Large intestine (tissue), 3 donors: ENCODE data around the gene RABEPK. TPM values are rescaled to one million over a fixed set of nuclear protein-coding genes. Genes with fewer than 3 reads are reported as not detected.
"Not testable (repeated sequence)": the region's sequence is repeated elsewhere in the genome, so short reads cannot be mapped to it uniquely, and the experiment has no call there.

Experiments used
- DNase-seq, 2 donors: peaks; one replicate each; pipeline versions ENCODE4 v3.0.0 to v3.0.0-alpha.2; 2013
- H3K27ac ChIP-seq: one replicate; pipeline ENCODE4 v1.5.1; 2013; ENCODE audit warnings: low read length
- H3K27me3 ChIP-seq: 2 replicates; pipeline ENCODE4 v1.6.1; 2013; ENCODE audit warnings: low read length; ENCODE audit not compliant: control insufficient read depth, insufficient read depth
- H3K36me3 ChIP-seq: 2 replicates; pipeline ENCODE4 v1.6.1; 2013; ENCODE audit warnings: low read length; ENCODE audit not compliant: control insufficient read depth, insufficient read depth
- H3K4me1 ChIP-seq: one replicate; pipeline ENCODE4 v1.6.1; 2013; ENCODE audit warnings: low read length; ENCODE audit not compliant: control insufficient read depth, insufficient read depth
- H3K4me3 ChIP-seq: one replicate; pipeline ENCODE4 v1.5.1; 2013; ENCODE audit warnings: low read length
- H3K9me3 ChIP-seq: one replicate; pipeline ENCODE4 v1.6.1; 2013; ENCODE audit warnings: mild to moderate bottlenecking, low read depth, low read length, moderate library complexity; ENCODE audit not compliant: control insufficient read depth
- WGBS: methylation state at CpG from one replicate; pipeline ENCODE4 v1.1.5; 2013; ENCODE audit warnings: low lambda C conversion rate; ENCODE audit not compliant: insufficient coverage; 5-methylcytosine and 5-hydroxymethylcytosine counted together
- polyA plus RNA-seq: library from polyadenylated mRNA; unstranded; fragments of 120-200 nt; gene quantifications from one replicate; pipeline ENCODE4 v1.2.1, GENCODE V29; 2013

The RABEPK gene
- polyA plus RNA-seq, 1 donor = 21.1 TPM

GRCh38 chr9:125243792-125244260 is 43.5 kb downstream of the RABEPK start:
- peaks cover 5% of the 10 kb centered on the region for H3K4me1 ChIP-seq
- no peak for DNase-seq
- no peak overlapping the region for H3K4me3 ChIP-seq
- peaks cover 7% of the 10 kb centered on the region for H3K36me3 ChIP-seq
- WGBS = 70% methylated on average over 2 of the region's 15 CpGs
- H3K9me3 ChIP-seq = no peaks in the 10 kb centered on the region
- H3K27me3 ChIP-seq = no peaks in the 10 kb centered on the region
- no peak overlapping the region for H3K27ac ChIP-seq

- H3K4me3 ChIP-seq = no peak overlapping the region
- DNase-seq = no peak
- no peaks in the 10 kb centered on the region for H3K27me3 ChIP-seq
- no peaks in the 10 kb centered on the region for H3K4me1 ChIP-seq
- H3K36me3 ChIP-seq = no peaks in the 10 kb centered on the region
- no peaks in the 10 kb centered on the region for H3K9me3 ChIP-seq
- no CpG with 5 or more reads among the region's 6 CpGs for WGBS
- no peak overlapping the region for H3K27ac ChIP-seq
Measured at GRCh38 chr9:125246261-125246667, 45.9 kb downstream of the RABEPK start.

GRCh38 chr9:125254231-125254630 is 53.9 kb downstream of the RABEPK start:
- no peaks in the 10 kb centered on the region for H3K27me3 ChIP-seq
- DNase-seq = no peak
- H3K4me1 ChIP-seq = no peaks in the 10 kb centered on the region
- no peak overlapping the region for H3K4me3 ChIP-seq
- H3K36me3 ChIP-seq = no peaks in the 10 kb centered on the region
- H3K9me3 ChIP-seq = no peaks in the 10 kb centered on the region
- H3K27ac ChIP-seq = no peak overlapping the region

GRCh38 chr9:125255781-125256391 is 55.5 kb downstream of the RABEPK start:
- DNase-seq = no peak
- H3K9me3 ChIP-seq = no peaks in the 10 kb centered on the region
- H3K36me3 ChIP-seq = no peaks in the 10 kb centered on the region
- H3K27ac ChIP-seq = no peak overlapping the region
- no peak overlapping the region for H3K4me3 ChIP-seq
- H3K27me3 ChIP-seq = no peaks in the 10 kb centered on the region
- no CpG with 5 or more reads among the region's 2 CpGs for WGBS
- no peaks in the 10 kb centered on the region for H3K4me1 ChIP-seq

GRCh38 chr9:125258160-125258785 is 57.9 kb downstream of the RABEPK start:
- DNase-seq = no peak
- Histone ChIP-seq H3K4me3 (no peak overlapping the region), H3K9me3 (peaks cover 4% of the 10 kb centered on the region), H3K27me3 (no peaks in the 10 kb centered on the region), H3K36me3 (no peaks in the 10 kb centered on the region), H3K4me1 (no peaks in the 10 kb centered on the region), H3K27ac (no peak overlapping the region)
- WGBS = 100% methylated on average over 1 of the region's 6 CpGs

- peaks cover 4% of the 10 kb centered on the region for H3K9me3 ChIP-seq
- H3K4me3 ChIP-seq = no peak overlapping the region
- no peaks in the 10 kb centered on the region for H3K4me1 ChIP-seq
- no peak overlapping the region for H3K27ac ChIP-seq
- DNase-seq = no peak
- no CpG with 5 or more reads among the region's 2 CpGs for WGBS
- H3K36me3 ChIP-seq = peaks cover 3% of the 10 kb centered on the region
- H3K27me3 ChIP-seq = no peaks in the 10 kb centered on the region
Measured at GRCh38 chr9:125258832-125259534, 58.6 kb downstream of the RABEPK start.

GRCh38 chr9:125260561-125260960 is 60.2 kb downstream of the RABEPK start:
- DNase-seq = no peak
- Histone ChIP-seq H3K27me3 (no peaks in the 10 kb centered on the region), H3K27ac (peak overlapping the region; percentile 6), H3K9me3 (peaks cover 4% of the 10 kb centered on the region), H3K4me1 (no peaks in the 10 kb centered on the region), H3K36me3 (peaks cover 5% of the 10 kb centered on the region), H3K4me3 (no peak overlapping the region)

- Histone ChIP-seq H3K4me1 (no peaks in the 10 kb centered on the region), H3K27ac (peak within 1 kb of the TSS; percentile 64), H3K27me3 (no peaks in the 10 kb centered on the region), H3K9me3 (peaks cover 4% of the 10 kb centered on the region), H3K36me3 (peaks cover 5% of the 10 kb centered on the region), H3K4me3 (peak within 1 kb of the TSS; percentile 99)
- whole genome bisulfite sequencing = 0% methylated on average over 3 of the region's 72 CpGs
- DNase-seq = peak; percentile 88 to 92
Measured at GRCh38 chr9:125261501-125262293, 61.4 kb downstream of the RABEPK start, which contains the start of gene GAPVD1. TSS of gene GAPVD1 (plus strand) at chr9:125261826. CDS start at chr9:125298922, 37,096 bp downstream.

- Histone ChIP-seq H3K27ac (peak overlapping the region; percentile 39), H3K36me3 (peaks cover 5% of the 10 kb centered on the region), H3K4me1 (no peaks in the 10 kb centered on the region), H3K4me3 (peak overlapping the region; percentile 99), H3K27me3 (no peaks in the 10 kb centered on the region), H3K9me3 (peaks cover 4% of the 10 kb centered on the region)
- 33% methylated on average over 1 of the region's 11 CpGs for WGBS
- no peak for DNase-seq
Measured at GRCh38 chr9:125262294-125262991, 62.1 kb downstream of the RABEPK start.

- not testable (repeated sequence) for H3K4me1 ChIP-seq, H3K4me3 ChIP-seq, H3K27ac ChIP-seq, H3K36me3 ChIP-seq, H3K9me3 ChIP-seq, H3K27me3 ChIP-seq, DNase-seq
- no CpG with 5 or more reads among the region's 7 CpGs for WGBS
Measured at GRCh38 chr9:125264068-125264467, 63.7 kb downstream of the RABEPK start.
